DOHH2 (cell line): Measurements from ENCODE around the gene ACSBG1.

Experiments
- H3F3A ChIP-seq: fragments of 200-600 bp; sonication (generic), shearing (Covaris generic); 2 replicates; pipeline ENCODE4 v1.6.0; 2016; ENCODE audit warnings: antibody characterized with exemption, mild to moderate bottlenecking; ENCODE audit not compliant: control insufficient read depth, insufficient read depth
- H3K27ac ChIP-seq: fragments of 200-600 bp; sonication (generic); 2 replicates; pipeline ENCODE4 v1.5.1; 2014; ENCODE audit warnings: low read depth, mild to moderate bottlenecking, low read length, moderate library complexity
- H3K27me3 ChIP-seq: fragments of 200-600 bp; sonication (generic); 2 replicates; pipeline ENCODE4 v1.6.1; 2014; ENCODE audit warnings: mild to moderate bottlenecking, low read length, mixed read lengths; ENCODE audit not compliant: control insufficient read depth
- H3K36me3 ChIP-seq: fragments of 200-600 bp; sonication (generic); 2 replicates; pipeline ENCODE4 v1.6.1; 2014; ENCODE audit warnings: mild to moderate bottlenecking, low read length, moderate library complexity, mixed read lengths; ENCODE audit not compliant: control insufficient read depth
- H3K4me1 ChIP-seq: fragments of 200-600 bp; sonication (generic); 2 replicates; pipeline ENCODE4 v1.6.1; 2014; ENCODE audit warnings: mild to moderate bottlenecking, low read length, mixed read lengths; ENCODE audit not compliant: control insufficient read depth
- H3K4me2 ChIP-seq: fragments of 200-600 bp; sonication (generic); 2 replicates; pipeline ENCODE4 v1.6.0; 2014; ENCODE audit warnings: mild to moderate bottlenecking, low read length, moderate library complexity
- H3K4me3 ChIP-seq: fragments of 200-600 bp; sonication (generic); 2 replicates; pipeline ENCODE4 v1.5.1; 2014; ENCODE audit warnings: mild to moderate bottlenecking, low read length, mixed read lengths
- H3K79me2 ChIP-seq: fragments of 200-600 bp; sonication (generic); 2 replicates; pipeline ENCODE4 v1.6.1; 2014; ENCODE audit warnings: mild to moderate bottlenecking, low read length, mixed read lengths; ENCODE audit not compliant: control insufficient read depth
- H3K9me2 ChIP-seq: fragments of 200-600 bp; sonication (generic); replicated peaks from 2 replicates; pipeline ENCODE4 v1.6.1; 2014; ENCODE audit warnings: mild to moderate bottlenecking, low read length, mixed read lengths; ENCODE audit not compliant: control insufficient read depth
- H3K9me3 ChIP-seq: fragments of 200-600 bp; sonication (generic); 2 replicates; pipeline ENCODE4 v1.6.1; 2014; ENCODE audit warnings: antibody characterized with exemption, low read length, mixed read lengths; ENCODE audit not compliant: control insufficient read depth, insufficient read depth
- H4K20me1 ChIP-seq: fragments of 200-600 bp; sonication (generic); 2 replicates; pipeline ENCODE4 v1.6.0; 2014; ENCODE audit warnings: low read depth, mild to moderate bottlenecking, antibody characterized with exemption, low read length, moderate library complexity; ENCODE audit not compliant: control insufficient read depth, insufficient read depth
- EZH2phosphoT487 ChIP-seq: fragments of 200-600 bp; sonication (generic); IDR thresholded peaks from 2 replicates; pipeline ENCODE4 v1.6.1; 2017; ENCODE audit warnings: borderline replicate concordance, mild to moderate bottlenecking, antibody characterized with exemption, low read length, moderate library complexity, mixed read lengths
- TF ChIP-seq, protein P1 (sequence below): fragments of 200-600 bp; sonication (generic); IDR thresholded peaks from one replicate; pipeline ENCODE4 v1.5.1; 2014; ENCODE audit warnings: antibody characterized with exemption, mild to moderate bottlenecking, low read depth, low read length; ENCODE audit not compliant: poor library complexity, severe bottlenecking

The ACSBG1 gene

DNA sequence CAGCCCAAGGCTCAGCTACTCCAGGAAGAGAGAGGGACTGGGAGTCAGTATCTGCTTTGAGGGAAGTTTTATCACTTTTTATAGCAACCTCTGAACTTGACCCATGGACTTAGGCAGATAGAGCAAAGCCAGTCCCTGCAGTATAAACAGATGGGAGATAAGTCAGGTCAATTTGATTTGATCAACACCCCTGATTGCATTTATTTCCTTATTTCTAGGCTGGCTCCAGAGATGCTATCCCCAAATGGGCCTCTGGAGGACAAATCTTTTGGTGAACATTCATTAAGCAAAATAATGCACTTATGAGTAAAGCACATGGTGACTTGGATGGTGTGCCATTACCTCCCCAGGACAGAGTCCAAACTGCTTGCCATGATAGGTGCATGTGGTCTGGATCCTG, 94.1 kb downstream of the ACSBG1 start:
- Histone ChIP-seq H3K36me3 (no peaks in the 10 kb centered on the region), H4K20me1 (no peaks in the 10 kb centered on the region), H3K27ac (no peak overlapping the region), H3K27me3 (0 out of 2 replicates have a peak, but pooled peaks cover 5% of the 10 kb centered on the region), H3F3A (no peaks in the 10 kb centered on the region), H3K4me3 (no peak overlapping the region), H3K9me3 (no peaks in the 10 kb centered on the region), H3K4me2 (no peak overlapping the region), H3K9me2 (no peaks in the 10 kb centered on the region), H3K4me1 (no peaks in the 10 kb centered on the region), H3K79me2 (no peaks in the 10 kb centered on the region)
- TF ChIP-seq EZH2phosphoT487 = no peak
- TF ChIP-seq, protein P1, sequence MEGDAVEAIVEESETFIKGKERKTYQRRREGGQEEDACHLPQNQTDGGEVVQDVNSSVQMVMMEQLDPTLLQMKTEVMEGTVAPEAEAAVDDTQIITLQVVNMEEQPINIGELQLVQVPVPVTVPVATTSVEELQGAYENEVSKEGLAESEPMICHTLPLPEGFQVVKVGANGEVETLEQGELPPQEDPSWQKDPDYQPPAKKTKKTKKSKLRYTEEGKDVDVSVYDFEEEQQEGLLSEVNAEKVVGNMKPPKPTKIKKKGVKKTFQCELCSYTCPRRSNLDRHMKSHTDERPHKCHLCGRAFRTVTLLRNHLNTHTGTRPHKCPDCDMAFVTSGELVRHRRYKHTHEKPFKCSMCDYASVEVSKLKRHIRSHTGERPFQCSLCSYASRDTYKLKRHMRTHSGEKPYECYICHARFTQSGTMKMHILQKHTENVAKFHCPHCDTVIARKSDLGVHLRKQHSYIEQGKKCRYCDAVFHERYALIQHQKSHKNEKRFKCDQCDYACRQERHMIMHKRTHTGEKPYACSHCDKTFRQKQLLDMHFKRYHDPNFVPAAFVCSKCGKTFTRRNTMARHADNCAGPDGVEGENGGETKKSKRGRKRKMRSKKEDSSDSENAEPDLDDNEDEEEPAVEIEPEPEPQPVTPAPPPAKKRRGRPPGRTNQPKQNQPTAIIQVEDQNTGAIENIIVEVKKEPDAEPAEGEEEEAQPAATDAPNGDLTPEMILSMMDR = no peak

DNA sequence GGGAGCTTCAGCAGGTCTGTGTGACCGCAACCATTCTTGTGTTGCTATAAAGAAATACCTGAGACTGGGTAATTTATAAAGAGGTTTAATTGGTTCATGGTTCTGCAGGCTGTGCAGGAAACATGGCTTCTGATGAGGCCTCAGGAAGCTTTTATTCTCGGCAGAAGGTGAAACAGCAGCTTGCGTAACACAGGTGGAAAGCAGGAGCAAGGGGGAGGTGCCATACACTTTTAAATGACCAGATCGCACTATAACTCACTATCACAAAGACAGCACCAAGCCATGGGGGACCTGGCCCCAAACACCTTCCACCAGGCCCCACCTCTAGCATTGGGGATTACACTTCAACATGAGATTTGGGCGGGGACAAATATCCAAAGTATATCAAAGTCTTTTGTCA, 94.8 kb downstream of the ACSBG1 start:
- 0 out of 2 replicates have a peak, but pooled peaks cover 5% of the 10 kb centered on the region for H3K27me3 ChIP-seq
- H4K20me1 ChIP-seq = no peaks in the 10 kb centered on the region
- H3K79me2 ChIP-seq = no peaks in the 10 kb centered on the region
- H3K9me3 ChIP-seq = no peaks in the 10 kb centered on the region
- no peaks in the 10 kb centered on the region for H3K9me2 ChIP-seq
- H3F3A ChIP-seq = no peaks in the 10 kb centered on the region
- no peaks in the 10 kb centered on the region for H3K36me3 ChIP-seq
- TF ChIP-seq, protein P1 = no peak
- TF ChIP-seq EZH2phosphoT487 = no peak
- H3K4me3 ChIP-seq = no peak overlapping the region
- no peak overlapping the region for H3K4me2 ChIP-seq
- no peaks in the 10 kb centered on the region for H3K4me1 ChIP-seq
- no peak overlapping the region for H3K27ac ChIP-seq

DNA sequence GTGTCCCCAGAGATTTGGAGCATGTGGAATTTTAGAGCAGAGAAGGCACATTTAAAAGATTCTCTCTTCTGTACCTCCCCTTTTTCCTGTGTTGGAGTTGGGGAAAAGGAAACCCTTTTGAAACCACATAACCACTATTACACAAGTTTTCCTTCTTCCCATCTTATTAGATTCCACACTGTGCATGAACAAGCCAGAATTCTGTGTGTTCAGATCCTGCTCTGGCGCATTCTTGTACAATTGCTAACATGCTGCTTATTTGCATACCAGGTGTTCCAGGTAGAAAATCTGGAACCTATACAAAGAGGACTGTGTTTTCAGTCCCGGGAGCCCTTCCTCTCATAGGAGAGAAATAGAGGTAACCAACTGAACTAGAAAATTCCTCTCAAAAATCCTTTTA, 100.6 kb downstream of the ACSBG1 start:
- H3K27ac ChIP-seq = no peak overlapping the region
- H3K9me3 ChIP-seq = no peaks in the 10 kb centered on the region
- H3K4me2 ChIP-seq = no peak overlapping the region
- no peaks in the 10 kb centered on the region for H3K9me2 ChIP-seq
- TF ChIP-seq, protein P1 = no peak
- TF ChIP-seq EZH2phosphoT487 = no peak
- H3K36me3 ChIP-seq = no peaks in the 10 kb centered on the region
- H3K79me2 ChIP-seq = no peaks in the 10 kb centered on the region
- no peaks in the 10 kb centered on the region for H4K20me1 ChIP-seq
- 0 out of 2 replicates have a peak, but pooled peaks cover 9% of the 10 kb centered on the region for H3K27me3 ChIP-seq
- no peak overlapping the region for H3K4me3 ChIP-seq
- H3K4me1 ChIP-seq = peaks cover 14% of the 10 kb centered on the region
- peaks cover 7% of the 10 kb centered on the region for H3F3A ChIP-seq
